Calu3 (cell line): ENCODE measurements around the gene PTPMT1. TPM values are rescaled to one million over a fixed set of nuclear protein-coding genes. Genes with fewer than 3 reads are reported as not detected.
"Not testable (repeated sequence)": the region's sequence is repeated elsewhere in the genome, so short reads cannot be mapped to it uniquely, and the experiment has no call there.

Source experiments
- BruUV-seq: library from RNA; stranded (reverse); fragments of 400-500 nt; replicated peaks from 2 replicates; lab custom pipeline; 2021; lab: Mats Ljungman, UMichigan
- CTCF ChIA-PET: fragments of 300-600 bp; sonication (Branson Sonifier 250); formaldehyde crosslinking; loops from one replicate; lab custom pipeline; 2022; ENCODE audit warnings: antibody characterized with exemption; lab: Charles Lee
- DNase-seq: peaks from one replicate; pipeline ENCODE4 v3.0.0; 2022
- H3K27ac Mint-ChIP-seq: one replicate; pipeline ENCODE4 v1.8.0; 2022; ENCODE audit warnings: mixed read lengths; ENCODE audit not compliant: unreplicated experiment
- H3K27me3 Mint-ChIP-seq: one replicate; pipeline ENCODE4 v1.8.0; 2022; ENCODE audit warnings: mixed read lengths; ENCODE audit not compliant: unreplicated experiment
- H3K36me3 Mint-ChIP-seq: one replicate; pipeline ENCODE4 v1.8.0; 2022; ENCODE audit warnings: mild to moderate bottlenecking, moderate library complexity, mixed read lengths; ENCODE audit not compliant: insufficient read depth, unreplicated experiment
- H3K4me1 Mint-ChIP-seq: one replicate; pipeline ENCODE4 v1.8.0; 2022; ENCODE audit warnings: mild to moderate bottlenecking, low read depth, mixed read lengths; ENCODE audit not compliant: unreplicated experiment
- H3K4me3 Mint-ChIP-seq: one replicate; pipeline ENCODE4 v1.8.0; 2022; ENCODE audit warnings: mild to moderate bottlenecking, low read depth, moderate library complexity, mixed read lengths; ENCODE audit not compliant: unreplicated experiment
- H3K9me3 Mint-ChIP-seq: one replicate; pipeline ENCODE4 v1.8.0; 2022; ENCODE audit warnings: low read depth, mixed read lengths; ENCODE audit not compliant: unreplicated experiment
- CTCF ChIP-seq: fragments of 200-600 bp; IDR thresholded peaks from one replicate; pipeline ENCODE4 v1.8.0; 2022; ENCODE audit warnings: antibody characterized with exemption; ENCODE audit not compliant: unreplicated experiment
- intact Hi-C: fragments of 100-400 bp; cut with micrococcal nuclease; formaldehyde crosslinking; loops from one replicate; pipeline ENCODE4 v1.10.0; 2022; ENCODE audit not compliant: unreplicated experiment
- total RNA-seq: library from RNA; stranded (reverse); gene quantifications from 2 replicates; pipeline ENCODE4 v1.2.3, GENCODE V29; 2022

Gene PTPMT1
- total RNA-seq, 1 experiment from 2014 or later, result 49.7 TPM

- TF ChIP-seq CTCF, result no peak
- H3K27me3 Mint-ChIP-seq, result no peaks in the 10 kb centered on the region
- intact Hi-C loops, result no loop called here
- H3K4me3 Mint-ChIP-seq, result no peak overlapping the region
- no peak for DNase-seq
- CTCF ChIA-PET, result no interaction called here
- peaks cover 6% of the 10 kb centered on the region for H3K36me3 Mint-ChIP-seq
- peaks cover 42% of the 10 kb centered on the region for H3K4me1 Mint-ChIP-seq
- BruUV-seq, result no TSS peak
- no peak overlapping the region for H3K27ac Mint-ChIP-seq
- H3K9me3 Mint-ChIP-seq, result no peaks in the 10 kb centered on the region
Measured at GRCh38 chr11:47527186-47527585, 38.2 kb upstream of the PTPMT1 start.

GRCh38 chr11:47529951-47530350 lies 35.4 kb upstream of the PTPMT1 start:
- Mint-ChIP-seq H3K4me1 (peaks cover 21% of the 10 kb centered on the region), H3K9me3 (no peaks in the 10 kb centered on the region), H3K27me3 (no peaks in the 10 kb centered on the region), H3K27ac (no peak overlapping the region), H3K4me3 (no peak overlapping the region), H3K36me3 (peaks cover 6% of the 10 kb centered on the region)
- CTCF ChIA-PET, result no interaction called here
- no peak for DNase-seq
- intact Hi-C loops, result no loop called here
- BruUV-seq, result no TSS peak
- no peak for TF ChIP-seq CTCF

DNA sequence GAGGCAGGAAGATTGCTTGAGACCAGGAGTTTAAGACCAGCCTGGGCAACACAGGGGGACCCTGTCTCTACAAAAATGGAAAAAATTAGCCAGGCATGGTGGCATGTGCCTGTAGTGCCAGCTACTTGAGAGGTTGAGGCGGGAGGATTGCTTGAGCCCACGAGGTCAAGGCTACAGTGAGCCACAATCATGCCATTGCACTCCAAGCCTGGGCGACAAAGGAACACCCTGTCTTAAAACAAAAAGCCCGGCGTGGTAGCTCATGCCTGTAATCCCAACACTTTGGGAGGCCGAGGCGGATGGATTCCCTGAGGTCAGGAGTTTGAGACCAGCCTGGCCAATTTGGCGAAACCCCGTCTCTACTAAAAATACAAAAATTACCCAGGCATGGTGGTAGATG lies 34.7 kb upstream of the PTPMT1 start:
- H3K27me3 Mint-ChIP-seq, H3K4me3 Mint-ChIP-seq, H3K27ac Mint-ChIP-seq, H3K9me3 Mint-ChIP-seq, CTCF ChIA-PET, H3K36me3 Mint-ChIP-seq, DNase-seq, intact Hi-C loops, BruUV-seq: not testable (repeated sequence)
- H3K4me1 Mint-ChIP-seq, result peaks cover 15% of the 10 kb centered on the region

GRCh38 chr11:47531666-47532065 lies 33.7 kb upstream of the PTPMT1 start:
- H3K36me3 Mint-ChIP-seq, result peaks cover 12% of the 10 kb centered on the region
- TSS peak; percentile 23 for BruUV-seq

More at GRCh38 chr11:47531666-47532065, 33.7 kb upstream of the PTPMT1 start:
- H3K4me1 Mint-ChIP-seq, result peaks cover 12% of the 10 kb centered on the region
- DNase-seq, result no peak
- CTCF ChIA-PET, result no interaction called here
- TF ChIP-seq CTCF, result no peak
- intact Hi-C loops, result no loop called here
- H3K27ac Mint-ChIP-seq, result no peak overlapping the region
- H3K27me3 Mint-ChIP-seq, result no peaks in the 10 kb centered on the region
- no peaks in the 10 kb centered on the region for H3K9me3 Mint-ChIP-seq
- no peak overlapping the region for H3K4me3 Mint-ChIP-seq
